ENCODE measurements around the gene JAG2.

DNA sequence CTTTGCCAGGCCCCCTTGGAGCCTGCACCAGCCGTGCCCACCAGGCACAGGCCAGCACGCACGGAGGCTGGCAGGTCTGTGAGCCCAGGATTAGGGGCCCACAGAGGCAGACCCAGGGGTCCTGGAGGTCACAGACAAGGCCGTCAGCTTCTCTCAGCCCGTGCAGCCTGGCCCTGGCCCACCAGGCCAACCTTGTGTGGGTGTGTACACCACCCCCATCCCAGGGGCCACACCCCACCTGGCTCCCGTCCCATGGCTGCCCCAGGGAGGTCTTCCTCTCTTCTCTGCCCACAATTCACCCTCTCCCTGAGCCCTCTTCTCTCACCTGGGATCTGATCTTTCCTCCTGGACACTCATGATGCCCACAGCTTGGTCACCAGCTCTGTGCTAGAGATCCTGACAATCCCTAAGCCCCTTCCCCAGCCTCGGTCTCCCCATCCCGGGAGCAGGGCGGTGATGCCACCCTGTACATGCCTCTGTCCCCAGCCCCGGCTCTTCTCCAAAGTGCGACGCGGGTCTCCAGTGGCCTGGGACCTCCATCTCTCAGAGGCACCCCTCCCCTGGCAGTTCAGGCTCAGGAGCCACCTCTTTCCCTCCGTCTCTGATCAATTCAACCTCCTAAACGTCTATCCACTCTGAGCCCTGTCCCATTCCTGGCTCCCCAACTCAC lies 72.2 kb downstream of the JAG2 start:
- TF ChIP-seq POLR2AphosphoS5 (IDR thresholded peaks at IDR 0.05; ENCODE audit: borderline replicate concordance, low read depth, low read length) (no peak), EZH2 (IDR thresholded peaks at IDR 0.05) (no peak)
